Thoracic aorta (tissue), 2 donors: ENCODE results near the gene C6orf62. TPM values are rescaled to one million over a fixed set of nuclear protein-coding genes. Genes with fewer than 3 reads are reported as not detected.
"Not testable (repeated sequence)": the region's sequence is repeated elsewhere in the genome, so short reads cannot be mapped to it uniquely, and the experiment has no call there.

Experiments
- ATAC-seq: fragments of 150-250 bp; one replicate; pipeline ENCODE4 v1.8.0; 2017; ENCODE audit warnings: low read depth; ENCODE audit not compliant: insufficient number of reproducible peaks, low FRiP score
- DNase-seq: peaks from one replicate; pipeline ENCODE4 v3.0.0-alpha.2; 2020; ENCODE audit warnings: low spot score
- H3K27ac ChIP-seq, 2 donors: fragments of 200-600 bp; sonication (generic); 1 replicate in 1 of 2; 2 replicates in 1 of 2; pipeline ENCODE4 v1.5.1; 2016; ENCODE audit warnings: mild to moderate bottlenecking in 2 of 2, moderate library complexity in 2 of 2
- H3K27me3 ChIP-seq: fragments of 200-600 bp; sonication (generic); replicated peaks from 2 replicates; pipeline ENCODE4 v1.6.0; 2016; ENCODE audit warnings: mild to moderate bottlenecking; ENCODE audit not compliant: insufficient read depth
- H3K36me3 ChIP-seq: fragments of 200-600 bp; sonication (generic); one replicate; pipeline ENCODE4 v1.5.1; 2016
- H3K4me1 ChIP-seq, 2 donors: fragments of 200-600 bp; sonication (generic); 1 replicate in 1 of 2; 2 replicates in 1 of 2; pipeline versions ENCODE4 v1.5.1 to v1.6.0; 2016; ENCODE audit warnings: low read depth in 2 of 2, mild to moderate bottlenecking in 1 of 2; ENCODE audit not compliant: control insufficient read depth in 1 of 2
- H3K4me3 ChIP-seq: fragments of 200-600 bp; sonication (generic); 2 replicates; pipeline ENCODE4 v1.5.1; 2016; ENCODE audit warnings: mild to moderate bottlenecking
- H3K9me3 ChIP-seq: fragments of 200-600 bp; sonication (generic); 2 replicates; pipeline ENCODE4 v1.5.1; 2016
- CTCF ChIP-seq: fragments of 200-600 bp; sonication (generic); IDR thresholded peaks from one replicate; pipeline ENCODE4 v1.5.1; 2019; ENCODE audit warnings: antibody characterized with exemption
- total RNA-seq, 2 donors: library from RNA; depleted of rRNA; stranded (reverse); fragments of >200 nt; gene quantifications; one replicate each; pipeline versions ENCODE4 v1.1.0 to v1.2.3, GENCODE V29; 2016

C6orf62 gene
- total RNA-seq, 2 donors from 2014 or later = 37.6 to 72.2 TPM

GRCh38 chr6:24699521-24700359, 19.2 kb downstream of the C6orf62 start:
- H3K4me3 ChIP-seq = no peak overlapping the region
- H3K9me3 ChIP-seq = no peaks in the 10 kb centered on the region
- H3K27me3 ChIP-seq = no peaks in the 10 kb centered on the region
- no peak overlapping the region for H3K27ac ChIP-seq
- no peak for TF ChIP-seq CTCF
- peaks cover 15% of the 10 kb centered on the region for H3K36me3 ChIP-seq
- H3K4me1 ChIP-seq = peaks cover 3 to 11% of the 10 kb centered on the region in 2 donors
- ATAC-seq (no peak), DNase-seq (no peak)

- H3K27ac ChIP-seq = no peak overlapping the region
- no peaks in the 10 kb centered on the region for H3K27me3 ChIP-seq
- DNase-seq (no peak), ATAC-seq (no peak)
- H3K36me3 ChIP-seq = no peaks in the 10 kb centered on the region
- H3K9me3 ChIP-seq = no peaks in the 10 kb centered on the region
- no peak for TF ChIP-seq CTCF
- H3K4me3 ChIP-seq = no peak overlapping the region
- peaks cover 3 to 11% of the 10 kb centered on the region in 2 donors for H3K4me1 ChIP-seq
Measured at GRCh38 chr6:24696097-24696496, 22.9 kb downstream of the C6orf62 start.

- peak; percentile 32 for ATAC-seq
- not testable (repeated sequence) for H3K9me3 ChIP-seq, H3K36me3 ChIP-seq, DNase-seq, H3K27me3 ChIP-seq, H3K27ac ChIP-seq, H3K4me3 ChIP-seq
- peaks cover 3 to 11% of the 10 kb centered on the region in 2 donors for H3K4me1 ChIP-seq
- peak; percentile 42 for TF ChIP-seq CTCF
Measured at GRCh38 chr6:24695635-24696034, 23.3 kb downstream of the C6orf62 start.

- H3K9me3 ChIP-seq = no peaks in the 10 kb centered on the region
- no peaks in the 10 kb centered on the region for H3K27me3 ChIP-seq
- no peak for ATAC-seq
- no peak overlapping the region for H3K4me3 ChIP-seq
- TF ChIP-seq CTCF = no peak
- H3K4me1 ChIP-seq = peaks cover 4 to 10% of the 10 kb centered on the region in 2 donors
- H3K36me3 ChIP-seq = no peaks in the 10 kb centered on the region
- no peak overlapping the region for H3K27ac ChIP-seq
- no peak for DNase-seq
Measured at GRCh38 chr6:24694198-24694597, 24.8 kb downstream of the C6orf62 start.

- H3K9me3 ChIP-seq = no peaks in the 10 kb centered on the region
- peaks cover 4 to 9% of the 10 kb centered on the region in 2 donors for H3K4me1 ChIP-seq
- H3K27ac ChIP-seq = no peak overlapping the region
- ATAC-seq = no peak
- no peaks in the 10 kb centered on the region for H3K36me3 ChIP-seq
- H3K4me3 ChIP-seq = no peak overlapping the region
- H3K27me3 ChIP-seq = no peaks in the 10 kb centered on the region
- no peak for TF ChIP-seq CTCF
- no peak for DNase-seq
Measured at GRCh38 chr6:24692848-24693592, 25.9 kb downstream of the C6orf62 start.
